PC-3 (cell line): ENCODE results near the gene MYH10. TPM values are rescaled to one million over a fixed set of nuclear protein-coding genes. Genes with fewer than 3 reads are reported as not detected.
"Not testable (repeated sequence)": the region's sequence is repeated elsewhere in the genome, so short reads cannot be mapped to it uniquely, and the experiment has no call there.

Experiments
- ATAC-seq: fragments of 200-7000 bp; cut with Tn5 transposase; 2 replicates; pipeline ENCODE4 v1.9.1; 2020; ENCODE audit warnings: mild to moderate bottlenecking, moderate library complexity
- BruUV-seq: library from RNA; stranded (reverse); fragments of 400-500 nt; replicated peaks from 2 replicates; lab custom pipeline; 2021; lab: Mats Ljungman, UMichigan
- CTCF ChIA-PET: fragments of 300-600 bp; sonication (Branson Sonifier 250); formaldehyde crosslinking; loops from one replicate; lab custom pipeline; 2022; ENCODE audit warnings: antibody characterized with exemption; lab: Charles Lee
- POLR2A ChIA-PET: fragments of 300-600 bp; sonication (Branson Sonifier 250); formaldehyde crosslinking; loops from one replicate; lab custom pipeline; 2022; ENCODE audit warnings: antibody characterized with exemption; ENCODE audit not compliant: unreplicated experiment; lab: Charles Lee
- DNase-seq: peaks from one replicate; pipeline ENCODE4 v3.0.0-alpha.2; 2015
- H2AFZ ChIP-seq: fragments of 300-600 bp; sonication (generic); 2 replicates; pipeline ENCODE4 v1.6.0; 2016; ENCODE audit warnings: antibody characterized with exemption, low read length
- H3F3A ChIP-seq: fragments of 300-600 bp; sonication (generic); one replicate; pipeline ENCODE4 v1.6.0; 2017; ENCODE audit warnings: antibody characterized with exemption, low read length, control low read depth, mild to moderate bottlenecking; ENCODE audit not compliant: unreplicated experiment
- H3K27ac ChIP-seq: fragments of 300-600 bp; sonication (generic); 2 replicates; pipeline ENCODE4 v1.5.1; 2016; ENCODE audit warnings: mild to moderate bottlenecking, low read length
- H3K27me3 ChIP-seq: fragments of 300-600 bp; sonication (generic); 2 replicates; pipeline ENCODE4 v1.6.1; 2016; ENCODE audit warnings: low read length, mixed read lengths
- H3K36me3 ChIP-seq: fragments of 300-600 bp; sonication (generic); 2 replicates; pipeline ENCODE4 v1.6.1; 2016; ENCODE audit warnings: low read depth, mixed run types, low read length, mixed read lengths
- H3K4me1 ChIP-seq: fragments of 300-600 bp; sonication (generic); 2 replicates; pipeline ENCODE4 v1.5.1; 2016; ENCODE audit warnings: low read length; ENCODE audit not compliant: insufficient read depth
- H3K4me2 ChIP-seq: fragments of 300-600 bp; sonication (generic); 2 replicates; pipeline ENCODE4 v1.6.0; 2016; ENCODE audit warnings: low read length
- H3K4me3 ChIP-seq: fragments of 300-600 bp; sonication (generic); 2 replicates; pipeline ENCODE4 v1.5.1; 2016; ENCODE audit warnings: mild to moderate bottlenecking, low read length, mixed read lengths
- H3K79me2 ChIP-seq: fragments of 300-600 bp; sonication (generic); 2 replicates; pipeline ENCODE4 v1.6.1; 2017; ENCODE audit warnings: low read length, mixed read lengths
- H3K9ac ChIP-seq: fragments of 300-600 bp; sonication (generic); 2 replicates; pipeline ENCODE4 v1.6.0; 2016; ENCODE audit warnings: mild to moderate bottlenecking, low read length
- H3K9me2 ChIP-seq: fragments of 300-600 bp; sonication (generic); replicated peaks from 2 replicates; pipeline ENCODE4 v1.6.1; 2016; ENCODE audit warnings: mixed run types, low read length, mixed read lengths
- H3K9me3 ChIP-seq: fragments of 300-600 bp; sonication (generic); 2 replicates; pipeline ENCODE4 v1.6.1; 2016; ENCODE audit warnings: low read length, mixed read lengths
- H4K20me1 ChIP-seq: fragments of 300-600 bp; sonication (generic); 2 replicates; pipeline ENCODE4 v1.6.1; 2016; ENCODE audit warnings: low read length, mixed read lengths
- CTCF ChIP-seq: fragments of 300-600 bp; sonication (generic); conservative IDR thresholded peaks from 2 replicates; pipeline ENCODE4 v1.5.1; 2017; ENCODE audit warnings: antibody characterized with exemption, low read depth, mild to moderate bottlenecking, low read length
- EZH2 ChIP-seq: fragments of 300-600 bp; sonication (generic); IDR thresholded peaks from one replicate; pipeline ENCODE4 v1.6.1; 2017; ENCODE audit warnings: antibody characterized with exemption, mild to moderate bottlenecking, low read length; ENCODE audit not compliant: unreplicated experiment
- EZH2phosphoT487 ChIP-seq: fragments of 300-600 bp; sonication (generic); IDR thresholded peaks from 2 replicates; pipeline ENCODE4 v1.6.1; 2018; ENCODE audit warnings: mild to moderate bottlenecking, antibody characterized with exemption, low read length, borderline replicate concordance
- intact Hi-C: fragments of 100-400 bp; cut with micrococcal nuclease; formaldehyde crosslinking; loops from 2 replicates; pipeline ENCODE4 v1.9.0; 2023
- total RNA-seq: library from RNA; depleted of rRNA; stranded (reverse); fragments of >200 nt; gene quantifications from 2 replicates; pipeline ENCODE4 v1.2.3, GENCODE V29; 2014

Gene MYH10
- total RNA-seq, 1 experiment from 2014 or later = 44.6 TPM

DNA sequence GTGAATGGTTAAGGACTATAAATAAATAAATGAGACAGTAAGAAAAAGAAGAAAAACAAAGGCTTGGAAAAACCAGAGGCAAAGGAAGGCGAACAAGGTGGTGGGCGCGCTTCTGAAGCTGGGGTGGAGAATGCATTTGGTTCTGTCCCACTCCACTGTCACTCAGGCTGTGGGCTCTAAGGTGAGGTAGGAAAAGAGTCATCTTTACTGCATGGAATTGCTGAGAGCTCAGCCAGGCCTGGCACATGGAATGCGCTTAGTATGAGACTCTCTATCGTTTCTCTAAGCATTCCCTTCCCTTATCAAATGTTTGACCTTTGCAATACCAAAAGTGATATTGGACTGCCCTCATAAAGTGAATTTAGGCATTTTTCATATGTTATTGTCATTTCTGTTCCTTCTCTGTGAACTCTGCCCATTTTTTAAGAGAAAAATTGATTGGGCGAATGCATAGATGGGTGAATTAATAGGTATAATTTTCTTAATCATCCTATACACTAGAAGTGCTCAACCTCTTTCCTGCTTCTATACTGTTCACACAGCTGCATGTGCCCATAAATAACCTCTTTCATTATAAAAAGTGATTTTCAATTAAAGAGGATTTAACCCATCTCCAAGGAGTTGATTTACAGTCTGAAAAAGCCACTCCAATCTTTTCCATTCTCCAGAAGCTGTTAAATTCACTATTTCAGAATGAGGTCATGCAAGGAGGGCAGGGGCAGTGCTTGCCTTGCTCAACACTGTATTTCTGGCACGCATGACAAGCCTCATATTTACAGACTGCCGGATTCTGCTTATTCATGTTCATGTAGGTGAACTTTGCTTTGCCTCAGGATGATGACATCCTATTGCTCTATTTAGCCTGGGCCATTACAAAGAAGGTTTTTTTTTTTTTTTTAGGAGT, 87.7 kb downstream of the MYH10 start:
- Histone ChIP-seq H3K36me3 (0 out of 2 replicates have a peak, but pooled peaks cover 2% of the 10 kb centered on the region), H3K79me2 (no peaks in the 10 kb centered on the region), H4K20me1 (no peaks in the 10 kb centered on the region), H3K9ac (no peak overlapping the region), H3K27ac (0 out of 2 replicates have a peak overlapping the region, but pooled peaks have one; percentile 11), H2AFZ (no peak overlapping the region), H3K9me3 (no peaks in the 10 kb centered on the region), H3K4me1 (peaks cover 5% of the 10 kb centered on the region; the same call in 1 of the 2 replicates), H3K9me2 (no peaks in the 10 kb centered on the region), H3K27me3 (no peaks in the 10 kb centered on the region), H3K4me2 (peak overlapping the region; percentile 31; the same call in 1 of the 2 replicates), H3K4me3 (no peak overlapping the region), H3F3A (no peaks in the 10 kb centered on the region)
- ChIA-PET POLR2A (no interaction called here), CTCF (no interaction called here)
- intact Hi-C loops = no loop called here
- ATAC-seq (peak; percentile 48), DNase-seq (peak; percentile 67)
- TF ChIP-seq CTCF = no peak
- TF ChIP-seq EZH2 = no peak
- no peak for TF ChIP-seq EZH2phosphoT487
- BruUV-seq = no TSS peak

GRCh38 chr17:8539976-8540375, 90.5 kb downstream of the MYH10 start:
- BruUV-seq, H3K4me2 ChIP-seq, H2AFZ ChIP-seq, ATAC-seq, CTCF ChIA-PET, DNase-seq, H3K79me2 ChIP-seq, H3K9ac ChIP-seq, POLR2A ChIA-PET, H3K9me3 ChIP-seq, H3K36me3 ChIP-seq, H4K20me1 ChIP-seq, H3K27ac ChIP-seq, H3K4me1 ChIP-seq, H3F3A ChIP-seq, H3K27me3 ChIP-seq, H3K9me2 ChIP-seq, intact Hi-C loops, H3K4me3 ChIP-seq: not testable (repeated sequence)

DNA sequence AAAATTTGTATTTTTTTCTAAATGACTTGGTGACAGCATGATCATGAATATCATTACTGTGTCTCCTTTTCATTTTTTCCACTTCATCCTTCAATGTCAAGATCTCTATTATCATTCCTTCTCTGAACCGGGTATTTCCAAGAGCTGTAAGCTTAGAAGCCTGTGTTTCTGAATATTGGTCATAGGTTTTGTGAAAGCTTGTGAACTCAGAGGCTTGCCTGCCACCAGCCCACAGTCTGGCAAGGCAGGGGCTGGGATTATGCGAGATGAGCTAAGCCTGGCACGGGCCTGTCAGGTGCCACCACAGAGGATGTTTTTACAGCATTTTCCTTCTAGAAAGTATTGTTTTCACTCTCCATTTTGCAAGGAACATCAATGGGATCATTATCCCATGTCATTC, 92.8 kb downstream of the MYH10 start:
- Histone ChIP-seq H3K36me3 (0 out of 2 replicates have a peak, but pooled peaks cover 2% of the 10 kb centered on the region), H3K27me3 (no peaks in the 10 kb centered on the region), H4K20me1 (no peaks in the 10 kb centered on the region), H2AFZ (no peak overlapping the region), H3K9me3 (no peaks in the 10 kb centered on the region), H3F3A (no peaks in the 10 kb centered on the region), H3K4me1 (peaks cover 2% of the 10 kb centered on the region), H3K9ac (no peak overlapping the region), H3K79me2 (no peaks in the 10 kb centered on the region), H3K9me2 (no peaks in the 10 kb centered on the region), H3K4me3 (no peak overlapping the region), H3K27ac (no peak overlapping the region), H3K4me2 (no peak overlapping the region)
- TF ChIP-seq CTCF (no peak), EZH2phosphoT487 (no peak), EZH2 (no peak)
- ChIA-PET POLR2A (no interaction called here), CTCF (no interaction called here)
- DNase-seq = no peak
- ATAC-seq = no peak
- BruUV-seq = no TSS peak
- intact Hi-C loops = no loop called here
